Left ventricle myocardium superior (tissue), 1 donor: ENCODE results near the gene TMBIM6. TPM values are rescaled to one million over a fixed set of nuclear protein-coding genes. Genes with fewer than 3 reads are reported as not detected.
A peak's percentile ranks its signal among the peaks of the same experiment; 100 is the strongest.

Experiments
- ATAC-seq: fragments of 200-7000 bp; cut with Tn5 transposase; one replicate; pipeline ENCODE4 v1.9.1; 2020; ENCODE audit warnings: mild to moderate bottlenecking, moderate library complexity
- DNase-seq: peaks from one replicate; pipeline ENCODE4 v3.0.0-alpha.2; 2020
- intact Hi-C: fragments of 100-400 bp; cut with micrococcal nuclease; formaldehyde crosslinking; loops from one replicate; pipeline ENCODE4 v1.11.0; 2022
- total RNA-seq: library from RNA; stranded (reverse); fragmentation: NEBNext Ultra II Directional; extraction: Animal tissue kit (Norgen Biotek cat#: 25700); gene quantifications from one replicate; pipeline ENCODE4 v1.2.1, GENCODE V29; 2021
- donor health status: DM: no; HTN: yes; CAD: no; lungs with severe emphysema.

TMBIM6 gene
- total RNA-seq, 1 donor from 2014 or later, result 255 TPM

GRCh38 chr12:49806877-49807276 is 65.5 kb downstream of the TMBIM6 start:
- intact Hi-C loops, result no loop called here
- ATAC-seq (no peak), DNase-seq (no peak)

GRCh38 chr12:49807991-49808580 is 66.7 kb downstream of the TMBIM6 start:
- DNase-seq (no peak), ATAC-seq (no peak)
- intact Hi-C loops, result no loop called here

- DNase-seq (peak; percentile 83), ATAC-seq (peak; percentile 81)
- intact Hi-C loops, result no loop called here
These were observed 67.5 kb downstream of the TMBIM6 start for GRCh38 chr12:49808686-49809380.

- intact Hi-C loops, result no loop called here
- DNase-seq (peak; percentile 76), ATAC-seq (peak; percentile 79)
These were observed 68.1 kb downstream of the TMBIM6 start for GRCh38 chr12:49809381-49809905.

GRCh38 chr12:49809906-49810389 is 68.6 kb downstream of the TMBIM6 start:
- intact Hi-C loops, result no loop called here
- DNase-seq (peak; percentile 57), ATAC-seq (peak; percentile 57)

- ATAC-seq (no peak), DNase-seq (no peak)
- intact Hi-C loops, result no loop called here
These were observed 69.8 kb downstream of the TMBIM6 start for GRCh38 chr12:49811136-49811535.

GRCh38 chr12:49811961-49812401 is 70.6 kb downstream of the TMBIM6 start:
- ATAC-seq (no peak), DNase-seq (no peak)
- intact Hi-C loops, result no loop called here

- ATAC-seq, result no peak
- no peak for DNase-seq
- intact Hi-C loops, result no loop called here
These were observed 71.8 kb downstream of the TMBIM6 start for GRCh38 chr12:49813131-49813530.

Other genes starting within 250 kb of the TMBIM6 start
- gene KCNH3, start 202.5 kb upstream of the TMBIM6 start, total RNA-seq, result 0.30 TPM
- 94.4 TPM for gene MCRS1, start 173.4 kb upstream of the TMBIM6 start, total RNA-seq
- 0.47 TPM for gene FAM186B, start 135.9 kb upstream of the TMBIM6 start, total RNA-seq
- 21.1 TPM for gene PRPF40B, start 118.0 kb upstream of the TMBIM6 start, total RNA-seq
- 11.3 TPM for gene FMNL3, start 34.2 kb upstream of the TMBIM6 start, total RNA-seq
- 32.3 TPM for gene NCKAP5L, start 86.9 kb downstream of the TMBIM6 start, total RNA-seq
- 2.7 TPM for gene BCDIN3D, start 101.5 kb downstream of the TMBIM6 start, total RNA-seq
- 8.2 TPM for gene FAIM2, start 162.3 kb downstream of the TMBIM6 start, total RNA-seq
- gene AQP2, start 209.2 kb downstream of the TMBIM6 start, total RNA-seq, result not detected
- 0.40 TPM for gene AQP5, start 220.3 kb downstream of the TMBIM6 start, total RNA-seq
- not detected for gene AQP6, start 231.4 kb downstream of the TMBIM6 start, total RNA-seq